SK-N-SH treated with all-trans-retinoic acid at 6 μM for 48 hours (cell line): ENCODE results near the gene PRDX4.
A peak's percentile ranks its signal among the peaks of the same experiment; 100 is the strongest.

Experiments used
- ATAC-seq: fragments of 200-7000 bp; cut with Tn5 transposase; 3 replicates; pipeline ENCODE4 v1.9.1; 2020; ENCODE audit warnings: mild to moderate bottlenecking, moderate library complexity
- CSDC2 ChIP-seq: fragments of 250-450 bp; sonication (Bioruptor Pico); IDR thresholded peaks from 2 replicates; pipeline ENCODE4 v1.5.0; 2020; ENCODE audit warnings: mild to moderate bottlenecking, moderate library complexity
- ESRRG ChIP-seq: fragments of 250-450 bp; sonication (Bioruptor Pico); IDR thresholded peaks from 2 replicates; pipeline ENCODE4 v1.6.1; 2021; ENCODE audit warnings: mild to moderate bottlenecking
- GLIS3 ChIP-seq: fragments of 250-450 bp; sonication (Bioruptor Pico); IDR thresholded peaks from 2 replicates; pipeline ENCODE4 v1.5.0; 2020; ENCODE audit warnings: mild to moderate bottlenecking, moderate library complexity
- ISL1 ChIP-seq: fragments of 250-450 bp; sonication (Bioruptor Pico); IDR thresholded peaks from 2 replicates; pipeline ENCODE4 v2.1.2; 2022; ENCODE audit warnings: mild to moderate bottlenecking, moderate library complexity
- PATZ1 ChIP-seq: fragments of 250-450 bp; sonication (Bioruptor Pico); IDR thresholded peaks from 2 replicates; pipeline ENCODE4 v1.8.0; 2020; ENCODE audit warnings: mild to moderate bottlenecking, moderate library complexity, borderline replicate concordance
- POU6F1 ChIP-seq: fragments of 250-450 bp; sonication (Bioruptor Pico); IDR thresholded peaks from 2 replicates; pipeline ENCODE4 v1.8.0; 2021; ENCODE audit warnings: low read depth, mild to moderate bottlenecking, moderate library complexity, borderline replicate concordance
- PPARA ChIP-seq: fragments of 250-450 bp; sonication (Bioruptor Pico); IDR thresholded peaks from 2 replicates; pipeline ENCODE4 v1.5.0; 2020; ENCODE audit warnings: mild to moderate bottlenecking, borderline replicate concordance
- SNAI2 ChIP-seq: fragments of 250-450 bp; sonication (Bioruptor Pico); IDR thresholded peaks from 2 replicates; pipeline ENCODE4 v1.5.0; 2020; ENCODE audit warnings: mild to moderate bottlenecking, moderate library complexity
- TCF4 ChIP-seq: fragments of 250-450 bp; sonication (Bioruptor Pico); IDR thresholded peaks from 2 replicates; pipeline ENCODE4 v1.8.0; 2021; ENCODE audit warnings: mild to moderate bottlenecking, moderate library complexity, borderline replicate concordance
- TOX ChIP-seq: fragments of 250-450 bp; sonication (Bioruptor Pico); IDR thresholded peaks from 2 replicates; pipeline ENCODE4 v1.8.0; 2021; ENCODE audit warnings: mild to moderate bottlenecking, moderate library complexity, borderline replicate concordance
- ZC3H10 ChIP-seq: fragments of 250-450 bp; sonication (Bioruptor Pico); IDR thresholded peaks from 2 replicates; pipeline ENCODE4 v1.5.1; 2021; ENCODE audit warnings: mild to moderate bottlenecking, moderate library complexity
- ZFP3 ChIP-seq: fragments of 250-450 bp; sonication (Bioruptor Pico); IDR thresholded peaks from 2 replicates; pipeline ENCODE4 v1.5.0; 2020; ENCODE audit warnings: mild to moderate bottlenecking, moderate library complexity
- ZNF565 ChIP-seq: fragments of 450-650 bp; formaldehyde crosslinking; conservative IDR thresholded peaks from 2 replicates; pipeline ENCODE4 v1.5.0; 2020; ENCODE audit warnings: low read depth, mild to moderate bottlenecking, moderate library complexity
- ZNF70 ChIP-seq: fragments of 450-650 bp; formaldehyde crosslinking; IDR thresholded peaks from 2 replicates; pipeline ENCODE4 v1.5.0; 2020; ENCODE audit warnings: mild to moderate bottlenecking, moderate library complexity
- TF ChIP-seq, protein P1 (sequence below): fragments of 250-450 bp; sonication (Bioruptor Pico); IDR thresholded peaks from 2 replicates; pipeline ENCODE4 v1.5.0; 2020; ENCODE audit warnings: mild to moderate bottlenecking, moderate library complexity
- TF ChIP-seq, protein P2 (sequence below): fragments of 250-450 bp; sonication (Bioruptor Pico); IDR thresholded peaks from 2 replicates; pipeline ENCODE4 v1.5.1; 2021; ENCODE audit warnings: mild to moderate bottlenecking, moderate library complexity
- TF ChIP-seq, protein P3 (sequence below): fragments of 250-450 bp; sonication (Bioruptor Pico); IDR thresholded peaks from 2 replicates; pipeline ENCODE4 v1.5.1; 2020; ENCODE audit warnings: low read depth, mild to moderate bottlenecking, moderate library complexity

The PRDX4 gene

GRCh38 chrX:23692166-23692565 is 24.9 kb downstream of the PRDX4 start (continued):
- no peak for TF ChIP-seq TOX (CRISPR knock-in tag)
- no peak for TF ChIP-seq ZNF70 (CRISPR knock-in tag)
- no peak for TF ChIP-seq SNAI2 (CRISPR knock-in tag)
- TF ChIP-seq PPARA = no peak
- TF ChIP-seq TCF4 (CRISPR knock-in tag) = no peak
- TF ChIP-seq, all 23 proteins: peak for 0

- no peak for TF ChIP-seq CSDC2 (CRISPR knock-in tag)
- TF ChIP-seq, protein P1, sequence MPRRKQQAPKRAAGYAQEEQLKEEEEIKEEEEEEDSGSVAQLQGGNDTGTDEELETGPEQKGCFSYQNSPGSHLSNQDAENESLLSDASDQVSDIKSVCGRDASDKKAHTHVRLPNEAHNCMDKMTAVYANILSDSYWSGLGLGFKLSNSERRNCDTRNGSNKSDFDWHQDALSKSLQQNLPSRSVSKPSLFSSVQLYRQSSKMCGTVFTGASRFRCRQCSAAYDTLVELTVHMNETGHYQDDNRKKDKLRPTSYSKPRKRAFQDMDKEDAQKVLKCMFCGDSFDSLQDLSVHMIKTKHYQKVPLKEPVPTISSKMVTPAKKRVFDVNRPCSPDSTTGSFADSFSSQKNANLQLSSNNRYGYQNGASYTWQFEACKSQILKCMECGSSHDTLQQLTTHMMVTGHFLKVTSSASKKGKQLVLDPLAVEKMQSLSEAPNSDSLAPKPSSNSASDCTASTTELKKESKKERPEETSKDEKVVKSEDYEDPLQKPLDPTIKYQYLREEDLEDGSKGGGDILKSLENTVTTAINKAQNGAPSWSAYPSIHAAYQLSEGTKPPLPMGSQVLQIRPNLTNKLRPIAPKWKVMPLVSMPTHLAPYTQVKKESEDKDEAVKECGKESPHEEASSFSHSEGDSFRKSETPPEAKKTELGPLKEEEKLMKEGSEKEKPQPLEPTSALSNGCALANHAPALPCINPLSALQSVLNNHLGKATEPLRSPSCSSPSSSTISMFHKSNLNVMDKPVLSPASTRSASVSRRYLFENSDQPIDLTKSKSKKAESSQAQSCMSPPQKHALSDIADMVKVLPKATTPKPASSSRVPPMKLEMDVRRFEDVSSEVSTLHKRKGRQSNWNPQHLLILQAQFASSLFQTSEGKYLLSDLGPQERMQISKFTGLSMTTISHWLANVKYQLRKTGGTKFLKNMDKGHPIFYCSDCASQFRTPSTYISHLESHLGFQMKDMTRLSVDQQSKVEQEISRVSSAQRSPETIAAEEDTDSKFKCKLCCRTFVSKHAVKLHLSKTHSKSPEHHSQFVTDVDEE (CRISPR knock-in tag) = no peak
- TF ChIP-seq, protein P2, sequence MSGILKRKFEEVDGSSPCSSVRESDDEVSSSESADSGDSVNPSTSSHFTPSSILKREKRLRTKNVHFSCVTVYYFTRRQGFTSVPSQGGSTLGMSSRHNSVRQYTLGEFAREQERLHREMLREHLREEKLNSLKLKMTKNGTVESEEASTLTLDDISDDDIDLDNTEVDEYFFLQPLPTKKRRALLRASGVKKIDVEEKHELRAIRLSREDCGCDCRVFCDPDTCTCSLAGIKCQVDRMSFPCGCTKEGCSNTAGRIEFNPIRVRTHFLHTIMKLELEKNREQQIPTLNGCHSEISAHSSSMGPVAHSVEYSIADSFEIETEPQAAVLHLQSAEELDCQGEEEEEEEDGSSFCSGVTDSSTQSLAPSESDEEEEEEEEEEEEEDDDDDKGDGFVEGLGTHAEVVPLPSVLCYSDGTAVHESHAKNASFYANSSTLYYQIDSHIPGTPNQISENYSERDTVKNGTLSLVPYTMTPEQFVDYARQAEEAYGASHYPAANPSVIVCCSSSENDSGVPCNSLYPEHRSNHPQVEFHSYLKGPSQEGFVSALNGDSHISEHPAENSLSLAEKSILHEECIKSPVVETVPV (CRISPR knock-in tag) = no peak
- TF ChIP-seq ISL1 (CRISPR knock-in tag) = no peak
- no peak for TF ChIP-seq TCF4 (CRISPR knock-in tag)
- TF ChIP-seq, all 23 proteins: peak for 0
- ATAC-seq = peak; percentile 90
Measured at GRCh38 chrX:23694606-23695005, 27.3 kb downstream of the PRDX4 start.

DNA sequence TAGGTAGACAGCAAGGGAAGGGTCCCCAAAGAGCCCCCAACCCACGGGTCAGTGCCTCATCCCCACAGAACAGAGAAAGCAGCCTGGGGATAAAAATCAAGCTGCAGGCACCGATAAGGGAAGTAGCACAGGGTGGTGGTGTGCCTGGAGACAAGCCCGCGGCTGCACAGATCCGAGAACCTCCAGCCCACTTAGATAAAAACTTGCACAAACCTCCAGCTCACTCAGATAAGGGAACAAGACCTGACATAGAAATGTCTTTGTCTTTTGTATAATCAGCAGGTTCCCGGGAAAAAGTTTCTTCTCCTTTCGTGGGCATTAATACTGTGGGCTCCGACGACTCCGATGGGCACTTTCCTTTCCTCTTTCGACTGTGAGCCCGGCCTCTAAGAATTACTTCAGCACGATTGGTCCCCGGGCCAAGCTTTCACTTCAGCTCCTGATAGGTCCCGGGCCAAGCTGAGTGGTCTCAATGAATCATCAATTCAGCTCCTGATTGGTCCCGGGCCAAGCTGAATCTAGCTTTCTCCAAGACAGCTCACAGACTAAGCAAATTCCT is 32.4 kb downstream of the PRDX4 start:
- TF ChIP-seq ESRRG (no peak), GLIS3 (no peak), TOX (CRISPR knock-in tag) (no peak), ZFP3 (CRISPR knock-in tag) (no peak), CSDC2 (CRISPR knock-in tag) (no peak), ZC3H10 (no peak), POU6F1 (CRISPR knock-in tag) (no peak), SNAI2 (CRISPR knock-in tag) (no peak), PPARA (no peak), PATZ1 (CRISPR knock-in tag) (no peak), ZNF565 (no peak)
- TF ChIP-seq, protein P3, sequence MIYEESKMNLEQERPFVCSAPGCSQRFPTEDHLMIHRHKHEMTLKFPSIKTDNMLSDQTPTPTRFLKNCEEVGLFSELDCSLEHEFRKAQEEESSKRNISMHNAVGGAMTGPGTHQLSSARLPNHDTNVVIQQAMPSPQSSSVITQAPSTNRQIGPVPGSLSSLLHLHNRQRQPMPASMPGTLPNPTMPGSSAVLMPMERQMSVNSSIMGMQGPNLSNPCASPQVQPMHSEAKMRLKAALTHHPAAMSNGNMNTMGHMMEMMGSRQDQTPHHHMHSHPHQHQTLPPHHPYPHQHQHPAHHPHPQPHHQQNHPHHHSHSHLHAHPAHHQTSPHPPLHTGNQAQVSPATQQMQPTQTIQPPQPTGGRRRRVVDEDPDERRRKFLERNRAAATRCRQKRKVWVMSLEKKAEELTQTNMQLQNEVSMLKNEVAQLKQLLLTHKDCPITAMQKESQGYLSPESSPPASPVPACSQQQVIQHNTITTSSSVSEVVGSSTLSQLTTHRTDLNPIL (CRISPR knock-in tag) = no peak
- TF ChIP-seq, protein P2 (CRISPR knock-in tag) = no peak

More for the DNA sequence above, 32.4 kb downstream of the PRDX4 start:
- peak; percentile 49 for ATAC-seq
